Measurements from ENCODE around the gene CST1.
"Not testable (repeated sequence)": the region's sequence is repeated elsewhere in the genome, so short reads cannot be mapped to it uniquely, and the experiment has no call there.

Gene CST1

GRCh38 chr20:23753589-23753988 is 2.9 kb upstream of the CST1 start:
- no peaks in the 10 kb centered on the region for H3K36me3 ChIP-seq (ENCODE audit: control insufficient read depth, insufficient read depth, low read length)
- peaks cover 76% of the 10 kb centered on the region for H3K27me3 ChIP-seq (ENCODE audit: control insufficient read depth, insufficient read depth, low read length)
- H3K4me1 ChIP-seq (ENCODE audit: control insufficient read depth, insufficient read depth, low read length), result no peaks in the 10 kb centered on the region
- H3K9ac ChIP-seq (ENCODE audit: low read depth, low read length), result no peak overlapping the region
- H3K4me3 ChIP-seq (ENCODE audit: low read depth, low read length), result no peak overlapping the region
- H3K9me3 ChIP-seq (ENCODE audit: control insufficient read depth, insufficient read depth, low read length), result no peaks in the 10 kb centered on the region

- Histone ChIP-seq H3K4me3 (ENCODE audit: low read depth, low read length) (no peak overlapping the region), H3K4me1 (ENCODE audit: control insufficient read depth, insufficient read depth, low read length) (no peaks in the 10 kb centered on the region), H3K9me3 (ENCODE audit: control insufficient read depth, insufficient read depth, low read length) (no peaks in the 10 kb centered on the region), H3K27me3 (ENCODE audit: control insufficient read depth, insufficient read depth, low read length) (peaks cover 74% of the 10 kb centered on the region), H3K36me3 (ENCODE audit: control insufficient read depth, insufficient read depth, low read length) (no peaks in the 10 kb centered on the region), H3K9ac (ENCODE audit: low read depth, low read length) (no peak overlapping the region)
Measured at GRCh38 chr20:23753194-23753548, 2.4 kb upstream of the CST1 start.

GRCh38 chr20:23752481-23753193 is 1.9 kb upstream of the CST1 start:
- H3K27me3 ChIP-seq (ENCODE audit: control insufficient read depth, insufficient read depth, low read length), result peaks cover 69% of the 10 kb centered on the region
- H3K36me3 ChIP-seq (ENCODE audit: control insufficient read depth, insufficient read depth, low read length), result no peaks in the 10 kb centered on the region
- no peak overlapping the region for H3K4me3 ChIP-seq (ENCODE audit: low read depth, low read length)
- no peak overlapping the region for H3K9ac ChIP-seq (ENCODE audit: low read depth, low read length)
- no peaks in the 10 kb centered on the region for H3K4me1 ChIP-seq (ENCODE audit: control insufficient read depth, insufficient read depth, low read length)
- no peaks in the 10 kb centered on the region for H3K9me3 ChIP-seq (ENCODE audit: control insufficient read depth, insufficient read depth, low read length)

DNA sequence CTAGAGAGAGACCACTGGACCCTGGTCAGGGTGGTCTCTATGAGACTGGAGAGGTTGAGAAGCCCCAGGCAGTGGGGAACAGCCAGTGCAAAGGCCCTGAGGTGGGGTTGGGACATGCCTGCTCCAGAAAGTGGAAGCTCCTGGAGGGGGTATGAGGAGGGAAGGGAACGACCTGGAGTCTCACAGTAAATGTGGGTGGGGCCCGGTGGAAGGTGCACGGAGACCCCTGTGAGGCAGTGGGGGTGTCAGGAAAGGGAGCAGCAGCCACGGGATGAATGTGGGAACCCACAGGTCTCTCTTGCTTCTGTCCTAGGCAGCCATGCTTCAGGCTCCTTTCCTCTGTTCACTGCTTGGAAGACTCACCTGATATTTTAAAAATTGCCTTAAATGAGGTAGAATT is 1.3 kb upstream of the CST1 start:
- Histone ChIP-seq H3K27me3 (ENCODE audit: control insufficient read depth, insufficient read depth, low read length) (peaks cover 63% of the 10 kb centered on the region), H3K36me3 (ENCODE audit: control insufficient read depth, insufficient read depth, low read length) (no peaks in the 10 kb centered on the region), H3K4me3 (ENCODE audit: low read depth, low read length) (no peak overlapping the region), H3K9ac (ENCODE audit: low read depth, low read length) (no peak overlapping the region), H3K9me3 (ENCODE audit: control insufficient read depth, insufficient read depth, low read length) (no peaks in the 10 kb centered on the region), H3K4me1 (ENCODE audit: control insufficient read depth, insufficient read depth, low read length) (no peaks in the 10 kb centered on the region)

DNA sequence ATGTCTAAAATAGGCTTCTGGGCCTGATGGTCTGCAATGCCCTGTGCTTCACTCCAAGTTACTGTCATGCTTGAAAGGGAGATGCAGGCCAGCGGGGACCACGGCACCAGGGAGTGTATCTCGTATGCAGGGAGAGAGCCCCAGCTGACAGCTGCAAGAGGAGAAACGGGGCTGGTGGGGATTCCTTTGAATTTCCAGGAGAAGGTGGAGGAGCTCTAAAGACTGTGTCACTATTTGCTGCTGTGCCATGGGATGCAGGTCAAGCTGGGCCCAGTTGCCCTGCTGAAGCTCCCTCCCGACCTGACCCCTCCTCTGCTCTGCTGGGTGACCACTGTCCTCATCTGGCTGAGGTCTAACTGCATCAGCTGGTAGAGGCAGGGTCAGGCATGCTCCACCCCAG is 989 bp downstream of the CST1 start:
- no peaks in the 10 kb centered on the region for H3K36me3 ChIP-seq (ENCODE audit: control insufficient read depth, insufficient read depth, low read length)
- no peak overlapping the region for H3K4me3 ChIP-seq (ENCODE audit: low read depth, low read length)
- no peaks in the 10 kb centered on the region for H3K4me1 ChIP-seq (ENCODE audit: control insufficient read depth, insufficient read depth, low read length)
- peaks cover 49% of the 10 kb centered on the region for H3K27me3 ChIP-seq (ENCODE audit: control insufficient read depth, insufficient read depth, low read length)
- no peaks in the 10 kb centered on the region for H3K9me3 ChIP-seq (ENCODE audit: control insufficient read depth, insufficient read depth, low read length)
- H3K9ac ChIP-seq (ENCODE audit: low read depth, low read length), result no peak overlapping the region

- not testable (repeated sequence) for H3K4me1 ChIP-seq (ENCODE audit: control insufficient read depth, insufficient read depth, low read length); H3K4me3 ChIP-seq (ENCODE audit: low read depth, low read length); H3K36me3 ChIP-seq (ENCODE audit: control insufficient read depth, insufficient read depth, low read length); H3K9me3 ChIP-seq (ENCODE audit: control insufficient read depth, insufficient read depth, low read length); H3K9ac ChIP-seq (ENCODE audit: low read depth, low read length)
- H3K27me3 ChIP-seq (ENCODE audit: control insufficient read depth, insufficient read depth, low read length), result peaks cover 41% of the 10 kb centered on the region
Measured at GRCh38 chr20:23748975-23749374, 1.8 kb downstream of the CST1 start.

- H3K27me3 ChIP-seq (ENCODE audit: control insufficient read depth, insufficient read depth, low read length), result peaks cover 27% of the 10 kb centered on the region
- not testable (repeated sequence) for H3K36me3 ChIP-seq (ENCODE audit: control insufficient read depth, insufficient read depth, low read length); H3K4me3 ChIP-seq (ENCODE audit: low read depth, low read length); H3K9ac ChIP-seq (ENCODE audit: low read depth, low read length); H3K4me1 ChIP-seq (ENCODE audit: control insufficient read depth, insufficient read depth, low read length); H3K9me3 ChIP-seq (ENCODE audit: control insufficient read depth, insufficient read depth, low read length)
Measured at GRCh38 chr20:23747551-23747950, 3.2 kb downstream of the CST1 start.

DNA sequence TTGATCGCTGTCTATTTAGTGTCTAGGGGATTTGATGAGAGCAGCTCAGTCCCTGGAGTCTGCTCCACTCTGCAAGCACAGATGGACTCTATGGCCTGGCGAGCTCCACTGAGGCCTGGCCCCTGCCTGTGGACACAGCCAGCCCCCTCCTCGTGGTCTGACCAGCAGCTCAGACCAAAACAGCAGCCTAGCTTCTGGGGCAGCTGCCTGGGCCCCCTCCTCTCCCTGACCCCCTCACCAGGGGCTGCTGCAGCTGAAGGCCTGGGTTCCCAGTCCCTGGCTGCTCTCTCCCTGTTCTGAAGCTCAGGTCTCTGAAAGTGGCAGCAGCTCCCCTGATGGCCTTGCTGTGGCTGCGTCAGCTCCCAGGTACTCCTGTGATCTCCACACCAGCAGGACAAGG is 3.6 kb downstream of the CST1 start:
- H3K9ac ChIP-seq (ENCODE audit: low read depth, low read length); H3K36me3 ChIP-seq (ENCODE audit: control insufficient read depth, insufficient read depth, low read length); H3K9me3 ChIP-seq (ENCODE audit: control insufficient read depth, insufficient read depth, low read length); H3K4me3 ChIP-seq (ENCODE audit: low read depth, low read length); H3K4me1 ChIP-seq (ENCODE audit: control insufficient read depth, insufficient read depth, low read length): not testable (repeated sequence)
- H3K27me3 ChIP-seq (ENCODE audit: control insufficient read depth, insufficient read depth, low read length), result peaks cover 23% of the 10 kb centered on the region

- no peaks in the 10 kb centered on the region for H3K36me3 ChIP-seq (ENCODE audit: control insufficient read depth, insufficient read depth, low read length)
- no peaks in the 10 kb centered on the region for H3K4me1 ChIP-seq (ENCODE audit: control insufficient read depth, insufficient read depth, low read length)
- H3K9me3 ChIP-seq (ENCODE audit: control insufficient read depth, insufficient read depth, low read length), result no peaks in the 10 kb centered on the region
- peaks cover 20% of the 10 kb centered on the region for H3K27me3 ChIP-seq (ENCODE audit: control insufficient read depth, insufficient read depth, low read length)
- no peak overlapping the region for H3K9ac ChIP-seq (ENCODE audit: low read depth, low read length)
- no peak overlapping the region for H3K4me3 ChIP-seq (ENCODE audit: low read depth, low read length)
Measured at GRCh38 chr20:23746321-23746720, 4.4 kb downstream of the CST1 start.

GRCh38 chr20:23745247-23745646 is 5.5 kb downstream of the CST1 start:
- H3K9me3 ChIP-seq (ENCODE audit: control insufficient read depth, insufficient read depth, low read length), result no peaks in the 10 kb centered on the region
- no peaks in the 10 kb centered on the region for H3K36me3 ChIP-seq (ENCODE audit: control insufficient read depth, insufficient read depth, low read length)
- no peaks in the 10 kb centered on the region for H3K4me1 ChIP-seq (ENCODE audit: control insufficient read depth, insufficient read depth, low read length)
- H3K27me3 ChIP-seq (ENCODE audit: control insufficient read depth, insufficient read depth, low read length), result peaks cover 16% of the 10 kb centered on the region
- no peak overlapping the region for H3K4me3 ChIP-seq (ENCODE audit: low read depth, low read length)
- H3K9ac ChIP-seq (ENCODE audit: low read depth, low read length), result no peak overlapping the region

DNA sequence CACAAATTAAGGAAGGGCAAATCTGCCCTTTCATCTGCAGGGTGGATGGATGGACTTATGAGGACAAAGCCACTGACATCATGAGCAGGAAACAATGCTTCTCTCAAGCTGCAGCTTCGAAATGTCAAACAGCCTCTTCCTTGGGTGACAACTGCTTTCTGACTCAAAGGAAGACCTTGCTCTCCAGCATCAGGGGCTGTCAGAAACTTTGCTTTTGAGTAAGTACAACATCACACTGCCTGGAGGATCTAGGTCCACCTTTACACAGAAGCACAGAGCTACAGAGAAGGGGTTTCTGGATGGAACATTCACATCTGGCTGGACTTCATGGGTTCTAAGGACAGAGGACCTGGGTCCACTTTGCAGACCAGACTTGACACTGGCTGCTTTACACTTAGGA is 5.9 kb downstream of the CST1 start:
- Histone ChIP-seq H3K9ac (ENCODE audit: low read depth, low read length) (no peak overlapping the region), H3K36me3 (ENCODE audit: control insufficient read depth, insufficient read depth, low read length) (no peaks in the 10 kb centered on the region), H3K27me3 (ENCODE audit: control insufficient read depth, insufficient read depth, low read length) (peaks cover 12% of the 10 kb centered on the region), H3K4me3 (ENCODE audit: low read depth, low read length) (no peak overlapping the region), H3K4me1 (ENCODE audit: control insufficient read depth, insufficient read depth, low read length) (no peaks in the 10 kb centered on the region), H3K9me3 (ENCODE audit: control insufficient read depth, insufficient read depth, low read length) (no peaks in the 10 kb centered on the region)

DNA sequence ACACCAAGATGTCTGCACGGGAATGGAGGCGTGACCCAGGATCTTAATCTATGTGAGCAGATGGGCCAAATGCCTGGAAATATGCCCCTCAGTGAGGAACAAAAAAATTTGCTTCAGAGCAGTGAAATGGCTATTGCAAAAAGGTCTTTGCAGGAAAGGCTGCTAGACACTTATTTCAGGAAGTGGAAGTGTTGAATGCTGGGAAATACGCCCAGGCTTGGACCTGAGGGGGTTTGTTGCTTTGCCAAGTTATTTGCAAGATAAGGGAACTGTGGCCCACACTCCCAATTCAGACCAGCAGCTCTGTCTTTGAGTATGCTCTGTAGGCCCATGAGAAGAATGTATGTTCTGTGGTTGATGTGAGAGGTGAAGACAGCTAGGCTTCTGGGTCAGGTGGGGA is 15.3 kb downstream of the CST1 start:
- not testable (repeated sequence) for H3K4me3 ChIP-seq (ENCODE audit: low read depth, low read length); H3K9ac ChIP-seq (ENCODE audit: low read depth, low read length); H3K9me3 ChIP-seq (ENCODE audit: control insufficient read depth, insufficient read depth, low read length); H3K36me3 ChIP-seq (ENCODE audit: control insufficient read depth, insufficient read depth, low read length); H3K4me1 ChIP-seq (ENCODE audit: control insufficient read depth, insufficient read depth, low read length); H3K27me3 ChIP-seq (ENCODE audit: control insufficient read depth, insufficient read depth, low read length)
